ENCODE results near the gene ATP13A4.

DNA sequence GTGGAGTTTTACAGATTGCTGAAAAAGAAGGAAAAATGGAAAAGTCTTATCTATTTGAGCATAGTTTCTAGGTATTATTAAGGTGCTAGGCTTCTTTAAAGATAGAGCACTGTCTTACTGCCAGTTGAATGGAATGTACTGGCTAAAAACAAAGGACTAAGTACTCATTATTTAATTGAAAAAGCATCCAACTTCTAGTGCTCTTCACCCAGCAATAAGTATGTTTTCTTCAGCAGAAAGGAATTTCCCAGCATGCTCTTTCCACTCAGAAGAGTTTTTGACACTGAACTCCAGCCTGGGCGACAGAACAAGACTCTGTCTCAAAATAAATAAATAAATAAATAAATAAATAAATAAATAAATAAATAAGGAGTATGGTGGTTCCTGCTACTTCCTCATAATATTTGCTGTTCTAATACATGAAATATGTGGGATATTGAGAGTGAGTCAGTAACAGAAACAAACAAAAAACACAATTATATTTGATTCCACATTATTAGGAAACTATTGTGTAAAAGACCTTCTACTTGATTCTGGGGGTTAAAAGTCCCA, 70.6 kb downstream of the ATP13A4 start:
- no peak for TF ChIP-seq EZH2 (IDR thresholded peaks at IDR 0.05; ENCODE audit: low read depth)
- TF ChIP-seq, protein P1, sequence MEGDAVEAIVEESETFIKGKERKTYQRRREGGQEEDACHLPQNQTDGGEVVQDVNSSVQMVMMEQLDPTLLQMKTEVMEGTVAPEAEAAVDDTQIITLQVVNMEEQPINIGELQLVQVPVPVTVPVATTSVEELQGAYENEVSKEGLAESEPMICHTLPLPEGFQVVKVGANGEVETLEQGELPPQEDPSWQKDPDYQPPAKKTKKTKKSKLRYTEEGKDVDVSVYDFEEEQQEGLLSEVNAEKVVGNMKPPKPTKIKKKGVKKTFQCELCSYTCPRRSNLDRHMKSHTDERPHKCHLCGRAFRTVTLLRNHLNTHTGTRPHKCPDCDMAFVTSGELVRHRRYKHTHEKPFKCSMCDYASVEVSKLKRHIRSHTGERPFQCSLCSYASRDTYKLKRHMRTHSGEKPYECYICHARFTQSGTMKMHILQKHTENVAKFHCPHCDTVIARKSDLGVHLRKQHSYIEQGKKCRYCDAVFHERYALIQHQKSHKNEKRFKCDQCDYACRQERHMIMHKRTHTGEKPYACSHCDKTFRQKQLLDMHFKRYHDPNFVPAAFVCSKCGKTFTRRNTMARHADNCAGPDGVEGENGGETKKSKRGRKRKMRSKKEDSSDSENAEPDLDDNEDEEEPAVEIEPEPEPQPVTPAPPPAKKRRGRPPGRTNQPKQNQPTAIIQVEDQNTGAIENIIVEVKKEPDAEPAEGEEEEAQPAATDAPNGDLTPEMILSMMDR (conservative IDR thresholded peaks at IDR 0.05) = no peak

All from PC-9 (cell line).